WERI-Rb-1 (cell line): ENCODE data around the gene TRIO.

Source experiments
- DNase-seq: peaks from one replicate; pipeline ENCODE4 v3.0.0-alpha.2; 2020
- H3K27ac ChIP-seq: fragments of 250-450 bp; sonication (Bioruptor Pico); 2 replicates; pipeline ENCODE4 v1.5.1; 2020; ENCODE audit warnings: mild to moderate bottlenecking, moderate library complexity
- H3K27me3 ChIP-seq: fragments of 250-450 bp; sonication (Bioruptor Pico); 2 replicates; pipeline ENCODE4 v1.5.1; 2021; ENCODE audit warnings: mild to moderate bottlenecking, low read depth, moderate library complexity; ENCODE audit not compliant: insufficient read depth, severe bottlenecking
- H3K36me3 ChIP-seq: fragments of 250-450 bp; sonication (Bioruptor Pico); 2 replicates; pipeline ENCODE4 v1.5.1; 2020; ENCODE audit warnings: mild to moderate bottlenecking, moderate library complexity
- H3K4me3 ChIP-seq: 2 replicates; pipeline ENCODE4 v1.5.1; 2011; ENCODE audit warnings: low read depth, mild to moderate bottlenecking, control low read depth, low read length
- H3K9me3 ChIP-seq: fragments of 250-450 bp; sonication (Bioruptor Pico); 2 replicates; pipeline ENCODE4 v1.5.1; 2021; ENCODE audit warnings: mild to moderate bottlenecking, moderate library complexity; ENCODE audit not compliant: severe bottlenecking
- TF ChIP-seq, protein P1 (sequence below): IDR thresholded peaks from 2 replicates; pipeline ENCODE4 v1.5.1; 2011; ENCODE audit warnings: low read depth, mild to moderate bottlenecking, control low read depth, inconsistent platforms, low read length

Gene TRIO

DNA sequence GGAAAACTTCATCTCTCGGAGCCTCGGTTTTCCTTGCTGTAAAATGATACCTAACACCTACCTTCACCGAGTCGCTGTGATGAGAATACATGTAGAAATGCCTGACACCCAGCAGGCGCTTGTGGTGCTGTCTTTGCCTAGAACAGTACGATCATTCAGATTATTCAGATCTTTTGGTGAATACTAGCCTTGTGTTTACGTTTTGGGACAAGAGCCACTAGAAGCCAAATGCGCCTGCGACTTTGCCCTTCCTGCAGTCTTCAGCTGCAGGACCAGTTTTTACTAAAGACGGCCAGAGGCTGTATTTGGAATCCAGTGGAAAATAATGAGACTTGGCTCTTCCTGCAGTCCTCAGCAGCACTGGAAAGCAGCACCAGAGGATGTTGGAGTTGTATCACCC, 189.6 kb downstream of the TRIO start:
- H3K27ac ChIP-seq = no peak overlapping the region
- no peaks in the 10 kb centered on the region for H3K9me3 ChIP-seq
- H3K27me3 ChIP-seq = no peaks in the 10 kb centered on the region
- TF ChIP-seq, protein P1, sequence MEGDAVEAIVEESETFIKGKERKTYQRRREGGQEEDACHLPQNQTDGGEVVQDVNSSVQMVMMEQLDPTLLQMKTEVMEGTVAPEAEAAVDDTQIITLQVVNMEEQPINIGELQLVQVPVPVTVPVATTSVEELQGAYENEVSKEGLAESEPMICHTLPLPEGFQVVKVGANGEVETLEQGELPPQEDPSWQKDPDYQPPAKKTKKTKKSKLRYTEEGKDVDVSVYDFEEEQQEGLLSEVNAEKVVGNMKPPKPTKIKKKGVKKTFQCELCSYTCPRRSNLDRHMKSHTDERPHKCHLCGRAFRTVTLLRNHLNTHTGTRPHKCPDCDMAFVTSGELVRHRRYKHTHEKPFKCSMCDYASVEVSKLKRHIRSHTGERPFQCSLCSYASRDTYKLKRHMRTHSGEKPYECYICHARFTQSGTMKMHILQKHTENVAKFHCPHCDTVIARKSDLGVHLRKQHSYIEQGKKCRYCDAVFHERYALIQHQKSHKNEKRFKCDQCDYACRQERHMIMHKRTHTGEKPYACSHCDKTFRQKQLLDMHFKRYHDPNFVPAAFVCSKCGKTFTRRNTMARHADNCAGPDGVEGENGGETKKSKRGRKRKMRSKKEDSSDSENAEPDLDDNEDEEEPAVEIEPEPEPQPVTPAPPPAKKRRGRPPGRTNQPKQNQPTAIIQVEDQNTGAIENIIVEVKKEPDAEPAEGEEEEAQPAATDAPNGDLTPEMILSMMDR = no peak
- DNase-seq = no peak
- H3K4me3 ChIP-seq = no peak overlapping the region
- peaks cover 13% of the 10 kb centered on the region for H3K36me3 ChIP-seq

DNA sequence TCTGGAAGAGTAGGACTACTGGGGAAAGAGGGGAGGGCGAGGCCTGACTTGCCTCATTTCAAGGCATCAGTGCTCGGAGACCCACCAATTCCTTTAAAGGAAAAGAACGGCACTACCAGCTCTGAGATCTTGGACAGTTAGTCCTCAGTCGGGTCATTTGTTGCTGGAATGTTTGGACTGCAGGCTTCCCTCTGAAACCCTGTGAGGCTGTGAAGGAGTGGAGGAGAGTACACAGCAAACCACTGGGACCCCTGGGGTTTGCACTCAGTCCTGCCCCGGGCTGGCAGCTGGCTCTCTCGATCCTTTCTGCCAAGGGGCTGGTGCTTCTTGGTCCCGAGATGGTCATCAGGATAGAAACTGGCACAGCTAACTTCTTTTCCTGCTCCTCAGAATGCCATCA, 194.5 kb downstream of the TRIO start:
- H3K36me3 ChIP-seq = peaks cover 14% of the 10 kb centered on the region

DNA sequence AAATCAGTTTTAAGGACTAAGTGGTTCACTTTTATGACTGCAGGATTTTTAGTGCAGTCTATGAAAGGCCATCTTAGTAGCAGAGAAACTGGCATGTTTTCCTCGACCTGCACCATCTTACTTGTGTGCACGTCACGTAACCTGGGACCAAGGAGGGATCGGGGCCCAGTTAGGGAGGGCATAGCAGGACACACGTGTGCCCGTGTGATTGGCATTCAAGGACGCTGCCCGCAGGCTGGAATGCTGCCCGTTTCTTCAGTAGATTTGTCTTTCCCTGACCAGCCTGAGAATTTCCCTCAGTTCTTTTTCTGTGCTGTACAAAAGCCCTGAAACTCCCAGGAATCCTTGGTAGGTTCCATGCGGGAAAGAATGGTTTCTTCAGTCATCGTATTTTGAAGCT, 196.3 kb downstream of the TRIO start:
- H3K36me3 ChIP-seq = peaks cover 16% of the 10 kb centered on the region
- TF ChIP-seq, protein P1 = no peak
- no peak overlapping the region for H3K27ac ChIP-seq
- no peak overlapping the region for H3K4me3 ChIP-seq
- H3K27me3 ChIP-seq = no peaks in the 10 kb centered on the region
- DNase-seq = no peak
- H3K9me3 ChIP-seq = no peaks in the 10 kb centered on the region

More for the DNA sequence above, 194.5 kb downstream of the TRIO start:
- TF ChIP-seq, protein P1 = no peak
- H3K27ac ChIP-seq = no peak overlapping the region
- no peaks in the 10 kb centered on the region for H3K27me3 ChIP-seq
- DNase-seq = no peak
- H3K4me3 ChIP-seq = no peak overlapping the region
- H3K9me3 ChIP-seq = no peaks in the 10 kb centered on the region

DNA sequence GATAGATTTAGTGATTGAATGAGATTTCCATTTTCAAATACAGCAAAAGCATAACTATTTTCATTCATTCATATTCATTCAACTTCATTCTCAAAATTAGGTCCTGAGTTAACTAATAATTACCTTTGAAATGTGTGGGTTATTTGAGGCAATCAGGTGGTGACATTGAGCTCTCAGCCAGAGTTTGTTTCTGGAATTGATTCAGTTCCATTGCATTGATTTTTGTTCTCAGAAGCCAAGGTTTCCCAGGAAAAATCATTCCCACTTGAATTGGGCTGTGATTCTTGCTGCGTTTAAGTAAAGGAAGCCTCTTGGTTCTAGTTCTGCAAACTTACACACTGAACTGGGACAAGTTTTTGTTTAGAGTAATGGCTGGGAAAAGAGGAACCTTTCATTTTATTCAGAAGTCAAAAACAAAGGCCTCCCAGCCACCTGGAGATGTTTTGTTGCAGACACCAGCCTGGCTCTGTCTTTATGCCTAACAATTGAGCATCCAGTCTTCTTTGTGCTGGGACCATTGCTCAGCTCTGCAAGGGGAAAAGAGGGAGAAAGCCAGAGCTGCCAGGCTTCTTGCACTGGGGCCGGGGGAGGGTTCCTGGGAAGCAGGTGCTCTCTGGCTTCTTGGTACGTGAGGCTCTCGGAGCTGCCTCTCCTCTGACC, 198.6 kb downstream of the TRIO start:
- TF ChIP-seq, protein P1 = no peak
- no peaks in the 10 kb centered on the region for H3K27me3 ChIP-seq
- no peaks in the 10 kb centered on the region for H3K9me3 ChIP-seq
- no peak overlapping the region for H3K4me3 ChIP-seq
- no peak overlapping the region for H3K27ac ChIP-seq
- no peak for DNase-seq
- H3K36me3 ChIP-seq = peaks cover 18% of the 10 kb centered on the region

DNA sequence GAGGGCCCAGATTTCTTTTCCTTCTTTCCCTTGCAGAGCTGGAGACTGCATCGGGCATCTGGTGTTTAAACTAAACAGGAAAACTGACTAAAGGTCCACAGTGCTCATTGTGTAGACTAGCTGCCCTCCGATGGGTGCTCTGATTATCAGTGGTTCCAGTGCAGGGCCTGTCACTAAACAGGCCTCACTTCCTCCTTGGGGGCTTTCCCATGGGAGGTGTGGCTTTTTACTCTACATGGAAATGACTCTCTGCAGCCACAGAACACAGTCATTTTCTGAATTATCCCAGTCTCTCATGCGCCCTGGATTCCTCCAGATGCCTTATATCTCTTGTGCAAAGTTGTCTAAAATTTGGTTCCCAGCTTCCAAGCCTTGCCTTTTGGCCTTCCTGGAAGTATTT, 199.2 kb downstream of the TRIO start:
- no peak overlapping the region for H3K4me3 ChIP-seq
- no peak for DNase-seq
- H3K9me3 ChIP-seq = no peaks in the 10 kb centered on the region
- H3K27me3 ChIP-seq = no peaks in the 10 kb centered on the region
- TF ChIP-seq, protein P1 = no peak
- H3K27ac ChIP-seq = no peak overlapping the region
- H3K36me3 ChIP-seq = peaks cover 12% of the 10 kb centered on the region

DNA sequence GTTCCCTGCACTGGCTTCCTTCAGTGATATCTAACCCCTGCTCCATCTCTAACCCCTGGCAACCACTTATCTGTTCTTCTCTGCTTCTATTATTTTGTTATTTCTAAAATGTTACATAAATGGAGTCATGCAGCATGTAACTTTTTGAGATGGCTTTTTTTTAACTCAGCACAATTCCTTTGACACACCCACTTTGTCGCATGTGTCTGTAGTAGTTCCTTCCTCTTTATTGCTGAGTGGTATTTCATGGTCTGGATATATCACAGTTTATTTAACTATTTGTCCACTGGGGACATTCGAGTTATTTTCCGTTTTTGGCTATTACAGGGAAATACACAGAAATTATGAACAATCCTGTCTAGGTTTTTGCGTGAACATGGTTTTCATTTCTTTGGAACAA, 200.2 kb downstream of the TRIO start:
- Histone ChIP-seq H3K36me3 (peaks cover 11% of the 10 kb centered on the region; the same call in 1 of the 2 replicates), H3K27ac (no peak overlapping the region)
- no peak for DNase-seq

More for the DNA sequence above, 200.2 kb downstream of the TRIO start:
- Histone ChIP-seq H3K4me3 (no peak overlapping the region), H3K9me3 (no peaks in the 10 kb centered on the region), H3K27me3 (no peaks in the 10 kb centered on the region)
- TF ChIP-seq, protein P1 = no peak
